Kidney (tissue), 14 donors: ENCODE data around the gene GRPR. TPM values are rescaled to one million over a fixed set of nuclear protein-coding genes. Genes with fewer than 3 reads are reported as not detected.

Experiments used
- DNase-seq, 5 donors: peaks; one replicate each; pipeline ENCODE4 v3.0.0-alpha.2; 2013 to 2020
- FAIRE-seq: peaks from 2 replicates; lab custom pipeline; 2012; peaks lifted over from hg19 to GRCh38; lab: Jason Lieb, UNC
- H3K27ac ChIP-seq, 2 donors: one replicate each; pipeline ENCODE4 v1.7.0; 2013; ENCODE audit warnings: low read depth in 2 of 2, low read length in 2 of 2, inconsistent platforms in 1 of 2
- H3K27me3 ChIP-seq: one replicate; pipeline ENCODE4 v1.7.1; 2013; ENCODE audit warnings: low read length, inconsistent platforms; ENCODE audit not compliant: control insufficient read depth, insufficient read depth
- H3K36me3 ChIP-seq, 3 donors: one replicate each; pipeline versions ENCODE4 v1.7.0 to v1.7.1; 2013; ENCODE audit warnings: low read length in 3 of 3, control low read depth in 1 of 3, inconsistent platforms in 1 of 3; ENCODE audit not compliant: insufficient read depth in 3 of 3, control insufficient read depth in 2 of 3
- H3K4me1 ChIP-seq, 3 donors: one replicate each; pipeline versions ENCODE4 v1.7.0 to v1.7.1; 2013; ENCODE audit warnings: low read length in 3 of 3, inconsistent platforms in 1 of 3, low read depth in 1 of 3; ENCODE audit not compliant: control insufficient read depth in 2 of 3, insufficient read depth in 2 of 3
- H3K4me3 ChIP-seq, 3 donors: one replicate each; pipeline versions ENCODE4 v1.7.0 to v1.8.1; 2013; ENCODE audit warnings: low read length in 3 of 3, control low read depth in 1 of 3, inconsistent platforms in 1 of 3
- H3K9ac ChIP-seq, 3 donors: one replicate each; pipeline versions ENCODE4 v1.7.0 to v1.7.1; 2013; ENCODE audit warnings: low read length in 3 of 3, control low read depth in 1 of 3, inconsistent platforms in 1 of 3
- H3K9me3 ChIP-seq, 3 donors: one replicate each; pipeline versions ENCODE4 v1.7.0 to v1.7.1; 2013; ENCODE audit warnings: low read length in 3 of 3, control low read depth in 1 of 3, inconsistent platforms in 1 of 3; ENCODE audit not compliant: control insufficient read depth in 2 of 3, insufficient read depth in 1 of 3
- CTCF ChIP-seq: IDR thresholded peaks from 3 replicates; pipeline ENCODE4 v1.5.1; 2012; ENCODE audit warnings: mild to moderate bottlenecking, moderate library complexity, borderline replicate concordance; ENCODE audit not compliant: insufficient read depth; ENCODE audit errors: extremely low read depth
- intact Hi-C: fragments of 100-400 bp; cut with DNase I; formaldehyde crosslinking; loops from one replicate; pipeline ENCODE4 v1.11.1; 2022
- polyA plus RNA-seq: library from polyadenylated mRNA; stranded (reverse); fragments of 350-450 nt; fragmentation: Illumina TruSeq; extraction: RNeasy Lipid Tissue Mini Kit (QIAGEN cat#74804); gene quantifications from one replicate; pipeline ENCODE4 v1.2.3, GENCODE V29; 2014; ENCODE audit warnings: low read depth, low replicate concordance; ENCODE audit not compliant: insufficient read depth
- total RNA-seq: library from RNA; stranded (reverse); fragmentation: NEBNext Ultra II Directional; extraction: Animal tissue kit (Norgen Biotek cat#: 25700); gene quantifications from one replicate; pipeline ENCODE4 v1.2.1, GENCODE V29; 2021
- donor health status: control.
- donor health status: control.
- donor health status: control.
- donor health status: control.
- donor health status: control.
- donor health status: DM: yes; HTN: yes; CAD: no.
- donor health status: Normal renal cell carcinoma (clear cell type).

GRPR gene
- total and polyA plus RNA-seq, 2 donors from 2014 or later: 0.25 TPM; not detected in 1

GRCh38 chrX:16101581-16101980 is 21.8 kb upstream of the GRPR start:
- FAIRE-seq: no peak

GRCh38 chrX:16103625-16104024 is 19.7 kb upstream of the GRPR start:
- H3K9me3 ChIP-seq: peaks cover 0 to 1% (median 0%) of the 10 kb centered on the region in 3 donors
- no peak for TF ChIP-seq CTCF
- no peaks in the 10 kb centered on the region for H3K4me1 ChIP-seq
- FAIRE-seq (no peak), DNase-seq (no peak)
- no peak overlapping the region for H3K27ac ChIP-seq
- H3K4me3 ChIP-seq: no peak overlapping the region
- no peaks in the 10 kb centered on the region for H3K36me3 ChIP-seq
- no peak overlapping the region for H3K9ac ChIP-seq
- intact Hi-C loops: no loop called here
- H3K27me3 ChIP-seq: peaks cover 6% of the 10 kb centered on the region

More at GRCh38 chrX:16101581-16101980, 21.8 kb upstream of the GRPR start:
- DNase-seq: no peak
- Histone ChIP-seq H3K4me3 (no peak overlapping the region), H3K27me3 (peaks cover 6% of the 10 kb centered on the region), H3K4me1 (no peaks in the 10 kb centered on the region), H3K27ac (no peak overlapping the region), H3K9ac (no peak overlapping the region), H3K9me3 (peaks cover 0 to 1% (median 0%) of the 10 kb centered on the region in 3 donors), H3K36me3 (no peaks in the 10 kb centered on the region)
- TF ChIP-seq CTCF: no peak
- intact Hi-C loops: no loop called here

GRCh38 chrX:16112428-16112827 is 10.9 kb upstream of the GRPR start:
- no peaks in the 10 kb centered on the region for H3K36me3 ChIP-seq
- no peaks in the 10 kb centered on the region for H3K9me3 ChIP-seq
- intact Hi-C loops: no loop called here
- no peaks in the 10 kb centered on the region for H3K4me1 ChIP-seq
- H3K4me3 ChIP-seq: no peak overlapping the region
- no peak for TF ChIP-seq CTCF
- H3K27ac ChIP-seq: no peak overlapping the region
- DNase-seq: no peak
- FAIRE-seq: no peak
- H3K9ac ChIP-seq: no peak overlapping the region
- peaks cover 10% of the 10 kb centered on the region for H3K27me3 ChIP-seq

GRCh38 chrX:16113978-16114565 is 9.3 kb upstream of the GRPR start:
- Histone ChIP-seq H3K4me1 (no peaks in the 10 kb centered on the region), H3K27me3 (peaks cover 10% of the 10 kb centered on the region), H3K9me3 (no peaks in the 10 kb centered on the region), H3K36me3 (no peaks in the 10 kb centered on the region), H3K4me3 (no peak overlapping the region), H3K9ac (no peak overlapping the region), H3K27ac (no peak overlapping the region)
- intact Hi-C loops: no loop called here
- FAIRE-seq (peak; percentile 21), DNase-seq (no peak)
- no peak for TF ChIP-seq CTCF
